Stimulated activated CD4-positive, alpha-beta T cell treated with anti-CD3 and anti-CD28 coated beads, Interleukin-1b, Interleukin-23, amount 100 ng/mL, for 24 hours (primary cell): ENCODE results near the gene NSMCE3.
"Not testable (repeated sequence)": the region's sequence is repeated elsewhere in the genome, so short reads cannot be mapped to it uniquely, and the experiment has no call there.

ENCODE experiments used
- DNase-seq, 4 experiments: peaks; one replicate each; pipeline ENCODE4 v3.0.0-alpha.2; 2020; ENCODE audit warnings: low read depth in 4 of 4, low spot score in 1 of 4

NSMCE3 gene

DNA sequence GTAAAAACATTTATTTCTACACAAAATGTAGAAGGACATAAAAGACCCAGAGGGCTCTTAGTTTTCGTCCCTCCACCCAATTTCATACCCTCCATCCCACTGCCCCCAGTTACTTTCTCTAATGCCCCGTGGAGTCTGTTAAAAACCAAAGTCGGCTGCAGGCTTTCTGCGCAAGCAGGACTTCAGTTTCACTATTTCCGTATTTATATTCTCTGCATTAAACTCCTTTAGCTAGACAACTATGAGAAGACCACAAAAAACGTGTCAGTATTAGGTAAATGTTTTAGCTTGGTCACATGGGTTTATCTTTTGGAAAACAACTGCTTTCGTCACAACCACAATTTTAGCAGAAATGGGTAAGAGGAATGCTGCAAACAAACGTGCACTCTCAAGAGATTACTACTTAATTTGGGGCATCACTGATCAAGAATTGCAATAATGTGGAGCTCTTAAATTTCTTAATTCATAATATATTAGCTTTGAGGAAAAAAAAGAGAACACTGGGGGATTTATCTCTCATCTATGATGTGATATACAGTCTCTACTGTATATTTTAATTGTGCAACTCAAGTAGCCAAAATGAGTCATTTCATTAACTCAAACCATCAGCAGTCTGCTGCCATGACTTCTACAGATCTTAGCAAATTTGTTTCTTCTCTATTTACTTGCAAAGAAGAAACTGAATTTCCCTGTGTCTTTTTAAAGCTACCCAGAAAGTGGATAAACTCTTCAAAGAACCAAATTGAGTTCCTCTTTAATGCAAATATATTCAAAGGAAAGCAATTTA is 740 bp upstream of the NSMCE3 start:
- no peak for DNase-seq

DNA sequence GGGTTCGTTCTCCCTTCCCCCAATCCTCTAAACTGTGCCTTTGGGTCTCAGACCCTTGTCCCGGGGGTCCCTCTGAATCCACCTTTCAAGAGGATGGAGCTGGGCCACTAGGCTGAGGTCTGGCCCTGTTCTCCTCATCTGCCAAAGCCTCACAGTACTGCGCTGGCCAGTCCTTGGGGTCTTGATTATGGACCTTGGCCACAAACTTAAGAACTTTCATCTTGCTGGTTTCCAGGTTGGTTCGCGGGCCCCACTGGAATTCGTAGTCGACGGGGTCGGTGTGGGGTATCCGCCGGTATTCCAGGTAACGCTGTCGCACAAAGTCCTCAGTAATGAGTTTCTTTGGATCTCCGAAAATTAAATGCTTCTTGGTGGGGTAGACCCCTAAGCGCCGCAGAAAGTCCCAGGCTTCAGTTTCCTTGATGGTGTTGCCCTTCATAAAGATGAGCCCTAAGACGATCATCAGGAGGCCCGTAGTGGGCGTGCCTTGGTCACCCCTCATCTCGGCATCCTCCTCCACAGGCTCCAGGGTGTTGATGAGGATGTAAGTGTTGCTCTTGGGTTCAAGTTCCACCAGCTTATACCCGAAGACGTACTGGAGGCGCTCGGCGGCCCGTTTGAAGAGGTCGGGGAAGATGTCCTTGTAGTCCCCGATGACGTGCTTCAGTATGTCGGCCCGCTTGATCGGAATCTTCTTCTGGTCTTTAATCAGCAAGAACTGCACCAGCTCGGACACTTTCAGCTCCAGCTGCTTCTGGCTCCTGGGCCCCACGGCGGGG is 727 bp downstream of the NSMCE3 start:
- peak in 3 of 4 experiments; percentile 9 to 17 (median 11) for DNase-seq

DNA sequence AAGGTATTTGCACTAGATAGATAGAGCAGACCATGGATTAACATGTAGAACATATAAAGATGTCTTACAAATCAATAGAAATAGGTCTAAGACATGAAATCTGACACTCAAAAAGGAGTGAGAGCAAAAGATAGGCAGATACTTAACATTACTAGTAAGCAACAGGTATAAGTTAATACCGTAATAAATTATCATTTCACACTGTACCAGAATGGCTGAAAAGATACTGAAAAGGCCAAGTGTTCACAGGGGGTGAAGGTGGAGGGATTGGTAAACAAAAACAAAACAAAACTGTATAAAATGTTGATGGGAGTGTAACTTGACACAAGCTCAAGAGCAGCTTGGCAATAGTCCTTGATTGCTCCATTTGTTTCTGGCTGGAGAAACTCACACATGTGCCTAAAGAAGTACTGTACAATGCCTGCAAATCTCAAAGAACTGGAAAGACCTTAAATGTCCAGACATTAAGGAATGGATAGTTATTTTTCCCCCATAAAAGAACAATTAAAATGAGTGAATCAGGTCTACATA is 3.5 kb downstream of the NSMCE3 start:
- no peak for DNase-seq

DNA sequence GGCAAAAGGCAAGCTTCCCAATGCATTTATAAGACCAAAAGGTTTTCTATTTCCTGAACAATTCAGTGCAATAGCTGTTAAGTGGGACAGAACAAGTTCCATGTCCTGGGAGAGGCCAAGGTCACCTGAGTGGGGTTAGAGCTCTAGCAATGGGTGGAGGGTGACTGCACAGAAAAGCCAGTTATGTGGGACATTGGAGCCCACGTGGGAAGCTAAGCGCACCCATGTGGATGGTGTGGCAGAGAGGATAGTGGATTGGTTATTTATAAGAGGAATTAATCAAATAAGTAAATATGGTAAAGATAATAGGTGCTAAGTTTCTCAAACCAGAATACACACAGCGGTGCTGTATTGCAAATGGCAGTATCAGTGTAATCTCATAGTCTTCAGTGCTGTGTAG is 6.3 kb downstream of the NSMCE3 start:
- no peak for DNase-seq

DNA sequence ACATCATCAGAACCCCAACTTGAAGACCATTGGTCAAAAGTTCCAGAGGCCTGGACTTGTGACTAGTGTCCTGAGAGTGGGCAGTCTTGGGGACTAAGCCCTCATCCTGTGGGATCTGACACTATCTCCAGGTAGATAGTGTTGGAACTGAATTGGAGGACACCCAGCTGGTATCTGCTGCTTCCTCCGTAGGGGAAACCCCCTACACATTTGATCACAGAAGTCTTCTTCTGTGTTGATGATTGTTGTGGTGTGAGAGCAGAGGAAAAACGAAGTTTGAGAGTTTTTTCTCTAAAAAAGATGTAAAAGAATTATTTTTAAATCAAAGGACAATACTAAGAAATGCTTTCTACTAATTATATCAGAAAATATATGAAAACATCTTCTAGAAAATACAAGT is 6.9 kb downstream of the NSMCE3 start:
- DNase-seq = no peak

DNA sequence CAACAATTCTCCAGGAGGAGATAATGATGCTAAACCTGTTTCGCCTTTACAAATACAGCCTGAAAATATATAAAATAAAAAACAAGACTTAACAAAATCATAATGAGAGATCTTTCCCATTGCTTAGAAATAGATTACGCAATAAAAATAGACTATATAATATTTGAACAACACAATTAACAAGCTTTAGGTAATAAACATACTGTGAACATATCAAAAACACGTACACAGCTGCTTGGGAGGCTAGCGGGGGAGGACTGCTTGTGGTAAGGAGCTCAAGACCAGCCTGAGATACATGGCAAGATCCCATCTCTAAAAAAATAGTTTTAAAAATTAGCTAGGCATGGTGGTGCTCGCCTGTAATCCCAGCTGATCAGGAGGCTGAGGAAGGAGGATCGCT is 8.7 kb downstream of the NSMCE3 start:
- DNase-seq = no peak

DNA sequence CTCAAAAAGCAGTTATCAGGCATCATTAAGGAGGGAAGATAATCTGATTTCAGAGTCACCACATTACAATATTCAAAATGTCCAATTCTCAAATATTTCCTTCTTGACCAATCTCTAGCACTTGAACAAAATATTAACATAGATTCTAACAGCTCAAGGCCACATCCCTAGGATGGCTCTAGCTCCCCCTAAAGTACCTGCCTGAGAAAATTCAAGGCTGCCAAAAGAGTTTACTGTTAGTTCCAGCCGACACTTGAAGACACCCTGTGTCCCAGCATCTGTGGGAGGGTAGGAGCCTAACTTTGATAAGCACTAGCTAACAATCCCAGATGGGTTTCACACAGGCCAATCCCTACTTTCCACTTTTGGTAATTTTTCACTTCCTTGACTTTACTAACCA is 10.4 kb downstream of the NSMCE3 start:
- DNase-seq = no peak

DNA sequence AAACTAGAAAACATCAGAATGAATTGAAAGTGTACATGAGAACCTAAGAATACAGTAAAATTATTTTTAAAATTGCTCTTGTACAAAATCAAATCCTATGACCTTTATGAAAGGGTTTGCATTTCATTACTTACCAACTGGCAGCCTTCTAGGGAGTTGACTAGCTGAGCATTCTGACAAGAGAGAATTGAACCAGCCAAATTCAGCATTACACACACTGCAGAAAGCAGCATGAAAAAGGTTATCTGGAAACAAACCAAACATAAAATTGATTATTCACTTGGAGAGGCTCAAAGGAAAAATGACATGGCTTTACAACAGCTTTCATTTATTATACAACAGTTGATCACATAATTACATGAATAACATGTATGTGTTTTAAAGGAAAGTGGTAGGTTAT is 17.4 kb downstream of the NSMCE3 start:
- no peak for DNase-seq

DNA sequence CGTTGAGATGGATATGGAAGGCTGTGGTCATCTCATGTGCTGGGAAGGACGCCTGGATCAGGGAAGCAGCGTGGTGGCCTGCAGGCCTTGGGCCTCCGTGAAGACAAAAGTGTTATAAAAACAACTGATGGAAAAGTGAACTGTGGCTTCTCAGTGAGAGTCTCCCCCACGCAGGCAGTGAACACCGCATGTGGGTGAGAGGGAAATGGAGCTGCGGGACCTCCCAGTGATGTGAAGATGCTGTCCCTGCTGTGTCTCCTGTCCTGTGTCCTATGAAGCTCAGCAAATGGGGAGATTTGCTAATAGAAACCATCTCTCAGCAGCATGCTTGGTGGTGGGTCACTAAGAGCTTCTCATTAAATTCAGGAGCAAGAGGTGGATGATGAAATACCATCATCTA is 25.1 kb downstream of the NSMCE3 start:
- no peak for DNase-seq

DNA sequence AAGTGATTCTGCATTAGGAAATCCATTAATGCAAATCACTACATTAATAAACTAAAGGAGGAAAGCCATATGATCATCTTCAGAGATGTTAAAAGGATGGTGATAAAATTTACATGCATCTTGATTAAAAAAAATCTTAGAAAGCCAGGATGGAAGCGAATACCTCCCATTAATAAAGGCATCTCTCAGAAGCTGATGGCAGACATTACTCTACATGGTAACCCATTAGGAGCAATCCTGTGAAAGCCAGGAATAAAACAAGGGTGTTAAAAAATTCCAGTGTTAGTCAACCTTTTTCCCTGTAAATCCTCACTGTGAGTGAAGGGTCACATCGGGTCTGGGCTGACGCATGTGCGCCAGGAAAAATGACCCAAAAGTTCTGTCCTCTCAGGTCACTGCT is 25.5 kb downstream of the NSMCE3 start:
- DNase-seq = no peak

DNA sequence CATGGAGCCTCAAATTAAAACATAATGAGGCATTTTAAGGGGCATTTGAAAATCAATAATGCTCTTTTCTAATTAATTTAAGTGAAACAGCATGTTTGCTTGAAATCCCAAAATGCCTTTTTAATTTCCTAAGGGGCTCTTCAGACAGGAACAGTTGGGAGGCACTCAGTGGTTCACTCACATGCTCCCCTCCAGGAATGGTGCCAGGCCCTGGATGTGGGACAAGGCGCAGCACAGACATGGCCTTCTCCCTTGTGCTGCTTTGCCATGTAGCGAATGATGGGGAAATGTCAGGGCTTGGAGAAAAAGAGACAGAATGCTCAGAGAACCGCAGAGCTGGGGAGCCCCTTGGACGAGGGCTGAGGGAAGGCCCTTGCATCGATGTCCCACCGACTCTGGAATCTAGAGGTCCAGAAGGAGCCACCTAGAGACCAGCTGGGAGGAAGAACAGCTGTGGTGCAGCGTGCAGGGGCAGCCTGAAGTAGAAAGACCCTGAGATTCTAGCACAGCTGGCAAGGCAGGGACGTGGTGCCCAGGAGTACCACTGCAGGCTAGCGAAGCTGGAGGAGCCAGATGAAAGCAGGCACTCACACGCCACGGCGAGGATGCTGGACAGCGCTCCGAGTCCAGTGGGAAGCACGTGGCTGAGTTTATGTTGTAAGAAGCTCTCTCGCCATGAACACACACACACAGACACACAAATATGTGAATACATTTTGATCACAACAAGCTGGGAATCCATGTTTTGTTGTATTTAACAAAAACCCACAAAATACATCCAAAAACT is 27.0 kb downstream of the NSMCE3 start:
- DNase-seq = no peak

DNA sequence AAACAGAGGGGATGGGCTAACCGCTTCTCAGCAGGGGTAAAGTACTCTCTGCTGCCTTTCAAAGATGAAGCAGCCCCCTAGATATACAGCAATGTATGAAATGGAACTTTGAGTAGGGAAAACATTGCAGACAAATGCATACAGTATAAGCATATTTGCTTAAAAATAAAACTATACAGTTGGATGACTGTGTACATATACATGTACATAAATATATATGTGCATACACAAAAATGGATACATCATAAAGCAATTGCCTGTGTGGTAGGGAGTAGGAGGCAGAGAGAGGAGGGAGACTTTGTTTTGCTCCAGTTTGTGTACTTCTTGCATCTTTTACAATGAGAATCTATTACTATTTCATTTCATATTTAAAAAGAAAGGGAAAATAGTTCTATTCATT is 28.4 kb downstream of the NSMCE3 start:
- no peak for DNase-seq

DNA sequence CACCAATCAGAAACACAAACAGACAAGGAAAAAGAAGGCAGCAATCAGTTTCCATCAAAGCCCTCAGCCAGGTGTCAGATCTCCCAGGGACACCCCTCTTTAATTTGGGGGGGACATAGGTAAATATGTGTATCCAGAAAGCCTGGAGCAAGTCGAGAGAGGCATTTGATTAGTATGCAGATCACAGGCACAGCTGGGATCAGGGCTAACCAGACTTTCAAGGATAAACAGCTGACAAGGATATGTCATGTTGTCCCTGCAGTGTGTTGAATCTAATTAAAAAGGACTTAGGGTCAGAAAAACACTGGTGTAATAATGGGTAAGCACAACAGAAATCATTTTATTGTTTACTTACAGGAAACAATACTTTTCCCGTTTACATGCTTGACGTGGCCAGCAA is 30.2 kb downstream of the NSMCE3 start:
- no peak for DNase-seq

DNA sequence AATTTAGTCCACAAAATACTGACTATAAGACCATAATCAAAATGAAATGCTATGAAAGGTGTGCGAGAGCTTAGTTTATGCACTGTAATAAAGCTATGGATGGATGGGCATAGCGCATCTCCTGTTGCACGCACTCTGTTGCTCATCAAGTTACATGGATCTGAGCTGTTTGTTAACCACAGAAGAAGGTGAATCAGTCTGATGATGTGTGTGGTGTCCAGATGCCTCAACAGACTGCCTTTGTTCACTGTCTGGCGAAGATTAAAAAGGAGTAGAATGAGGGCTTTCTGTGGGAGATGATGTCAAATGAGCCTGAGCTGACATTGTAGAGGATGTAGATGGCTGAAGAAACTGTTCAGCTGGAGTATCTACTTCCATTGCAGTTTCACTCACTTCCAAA is 36.1 kb downstream of the NSMCE3 start:
- no peak for DNase-seq

DNA sequence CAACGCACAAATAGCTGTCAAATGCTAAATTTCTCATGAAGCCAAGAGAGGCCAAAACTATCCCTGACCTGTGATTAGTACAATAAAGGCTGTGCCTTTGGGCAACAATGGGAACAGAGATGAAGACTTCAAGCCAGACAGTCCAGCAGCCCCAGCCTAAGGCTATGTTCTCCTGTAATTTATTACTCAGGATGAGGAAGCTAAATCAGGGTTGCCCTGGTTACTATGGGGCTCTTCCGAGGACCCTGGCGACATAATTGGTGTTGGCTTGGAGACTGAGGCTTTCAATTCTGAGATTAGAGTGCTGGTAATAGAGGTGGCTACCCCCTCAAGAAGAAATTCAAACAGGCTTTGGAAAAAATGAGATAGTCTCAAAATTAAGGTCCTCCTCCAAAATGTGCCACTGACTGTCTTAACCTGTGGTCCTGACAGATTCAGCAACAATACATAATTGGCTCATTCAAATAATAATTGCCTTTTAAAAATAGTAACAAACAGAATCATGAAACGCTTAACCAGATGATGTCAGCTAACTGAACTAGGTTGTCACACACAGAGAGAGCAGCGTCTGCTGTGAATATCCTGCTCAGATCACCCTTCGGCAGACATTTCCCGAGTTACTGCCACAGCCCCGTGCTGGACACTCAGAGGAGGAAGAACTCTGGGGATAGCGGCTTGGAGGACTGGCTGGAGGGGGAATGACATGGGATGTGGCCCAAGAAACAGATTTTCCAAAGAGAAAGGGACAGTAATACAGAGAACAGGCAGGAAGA is 43.0 kb downstream of the NSMCE3 start:
- no peak for DNase-seq

DNA sequence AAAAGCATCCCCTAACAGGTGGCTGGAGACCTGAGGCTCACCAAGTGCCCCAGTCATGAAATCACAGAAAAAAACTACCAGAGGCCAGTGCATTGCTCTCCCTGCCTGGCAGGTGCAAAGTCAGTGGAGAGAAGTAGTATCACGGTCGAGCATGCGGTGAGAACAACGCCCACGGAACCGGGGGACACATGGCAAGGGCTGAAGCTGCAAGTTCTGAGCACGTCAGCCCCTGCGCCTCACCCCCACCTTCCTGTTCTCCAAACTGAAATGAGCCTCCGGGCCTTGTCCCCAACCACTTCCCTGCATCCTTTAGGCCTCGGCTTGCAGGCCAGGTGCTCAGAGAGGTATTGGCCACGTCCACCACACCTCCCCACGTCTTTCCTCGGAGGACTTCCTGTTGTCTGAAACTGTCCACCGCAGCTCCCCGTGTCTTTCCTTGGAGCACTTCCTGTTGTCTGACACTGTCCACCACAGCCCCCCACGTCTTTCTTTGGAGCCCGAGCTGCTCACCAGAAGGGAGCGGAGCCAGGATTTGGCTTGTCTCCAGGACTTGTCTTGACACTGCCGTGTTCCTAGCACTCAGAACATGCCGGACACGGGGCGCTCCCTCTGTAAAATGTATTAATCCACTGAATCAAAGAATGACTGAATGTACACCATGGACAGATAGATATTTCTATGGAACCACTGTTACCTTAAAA is 43.9 kb downstream of the NSMCE3 start:
- DNase-seq = no peak

DNA sequence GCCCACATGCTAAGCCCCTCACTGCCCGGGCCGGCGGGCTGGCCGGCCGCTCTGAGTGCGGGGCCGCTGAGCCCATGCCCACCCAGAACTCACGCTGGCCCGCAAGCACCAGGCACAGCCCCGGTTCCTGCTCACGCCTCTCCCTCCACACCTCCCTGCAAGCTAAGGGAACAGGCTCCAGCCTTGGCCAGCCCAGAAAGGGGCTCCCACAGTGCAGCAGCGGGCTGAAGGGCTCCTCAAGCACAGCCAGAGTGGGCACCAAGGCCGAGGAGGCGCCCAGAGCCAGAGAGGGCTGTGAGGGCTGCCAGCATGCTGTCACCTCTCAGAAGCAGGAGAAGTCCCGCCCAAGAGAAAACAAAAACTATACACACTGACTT is 44.6 kb downstream of the NSMCE3 start:
- DNase-seq = not testable (repeated sequence)

DNA sequence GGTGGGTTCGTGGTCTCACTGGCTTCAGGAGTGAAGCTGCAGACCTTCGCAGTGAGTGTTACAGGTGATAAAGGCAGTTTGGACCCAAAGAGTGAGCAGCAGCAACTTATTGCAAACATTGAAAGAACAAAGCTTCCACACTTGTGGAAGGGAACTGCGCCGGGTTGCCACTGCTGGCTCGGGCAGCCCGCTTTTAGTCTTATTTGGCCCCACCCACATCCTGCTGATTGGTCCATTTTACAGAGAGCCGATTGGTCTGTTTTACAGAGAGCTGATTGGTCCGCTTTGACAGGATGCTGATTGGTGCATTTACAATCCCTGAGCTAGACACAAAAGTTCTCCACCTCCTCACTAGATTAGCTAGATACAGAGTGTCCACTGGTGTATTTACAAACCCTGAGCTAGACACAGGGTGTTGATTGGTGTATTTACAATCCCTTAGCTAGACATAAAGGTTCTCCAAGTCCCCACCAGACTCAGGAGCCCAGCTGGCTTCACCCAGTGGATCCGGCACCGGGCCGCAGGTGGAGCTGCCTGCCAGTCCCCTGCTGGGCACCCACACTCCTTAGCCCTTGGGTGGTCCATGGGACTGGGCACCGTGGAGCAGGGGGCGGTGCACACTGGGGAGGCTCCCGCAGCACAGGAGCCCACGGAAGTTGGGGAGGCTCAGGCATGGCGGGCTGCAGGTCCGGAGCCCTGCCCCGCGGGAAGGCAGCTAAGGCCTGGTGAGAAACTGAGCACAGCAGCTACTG is 45.2 kb downstream of the NSMCE3 start:
- DNase-seq = not testable (repeated sequence)

DNA sequence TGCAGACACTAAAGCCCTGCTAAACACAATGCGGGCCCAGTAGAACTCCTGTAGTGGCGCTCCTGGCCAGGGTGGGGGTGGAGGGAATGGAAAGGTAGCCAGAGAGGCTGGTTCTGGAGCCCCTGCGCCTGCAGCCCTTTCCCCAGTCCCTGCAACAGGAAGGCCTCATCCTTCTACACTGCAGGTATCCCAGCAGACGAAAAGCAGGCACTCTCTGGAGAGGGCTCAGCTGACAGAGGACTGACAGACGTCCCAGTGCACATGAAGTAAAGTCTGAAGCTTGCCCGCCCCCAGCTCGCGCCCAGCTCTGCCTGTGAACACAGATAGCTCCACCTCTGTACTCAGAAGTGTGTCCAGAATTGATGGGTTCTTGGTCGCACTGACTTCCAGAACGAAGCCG is 46.0 kb downstream of the NSMCE3 start:
- no peak for DNase-seq
